ENCODE data around the gene FGF7.
"Not testable (repeated sequence)": the region's sequence is repeated elsewhere in the genome, so short reads cannot be mapped to it uniquely, and the experiment has no call there.

Gene FGF7, protein sequence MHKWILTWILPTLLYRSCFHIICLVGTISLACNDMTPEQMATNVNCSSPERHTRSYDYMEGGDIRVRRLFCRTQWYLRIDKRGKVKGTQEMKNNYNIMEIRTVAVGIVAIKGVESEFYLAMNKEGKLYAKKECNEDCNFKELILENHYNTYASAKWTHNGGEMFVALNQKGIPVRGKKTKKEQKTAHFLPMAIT

GRCh38 chr15:49423021-49423420 lies at the start of gene FGF7:
TSS of gene FGF7 (plus strand) at chr15:49423242. CDS start at chr15:49424298, 1,056 bp downstream.
- DNase-seq (ENCODE audit: low read depth in 3 of 3) = no peak

GRCh38 chr15:49379996-49380395 lies 43.0 kb upstream of the FGF7 start:
- no peak for DNase-seq (ENCODE audit: low read depth in 3 of 3)

GRCh38 chr15:49380912-49381311 lies 42.1 kb upstream of the FGF7 start:
- DNase-seq (ENCODE audit: low read depth in 3 of 3) = no peak

- DNase-seq (ENCODE audit: low read depth in 3 of 3) = no peak
Measured at GRCh38 chr15:49382394-49382793, 40.6 kb upstream of the FGF7 start.

DNA sequence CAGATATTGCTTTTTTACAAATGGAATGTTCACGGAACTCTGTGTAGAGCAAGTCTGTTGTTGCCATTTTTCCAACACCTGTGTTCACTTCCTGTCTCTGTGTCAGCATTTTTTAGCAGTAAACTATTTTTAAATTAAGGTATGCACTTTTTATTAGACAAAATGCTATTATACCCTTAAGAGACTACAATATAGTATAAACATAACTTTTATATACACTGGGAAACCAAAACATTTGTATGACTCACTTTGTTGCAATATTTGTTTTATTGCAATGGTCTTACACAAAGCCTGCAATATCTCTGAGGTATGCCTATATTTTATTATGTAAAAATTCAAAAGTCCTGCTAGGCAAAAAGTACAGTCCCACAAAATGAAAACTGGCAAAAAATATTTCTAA lies 39.8 kb upstream of the FGF7 start:
- no peak for DNase-seq (ENCODE audit: low read depth in 3 of 3)

GRCh38 chr15:49387471-49387870 lies 35.6 kb upstream of the FGF7 start:
- DNase-seq (ENCODE audit: low read depth in 3 of 3) = no peak

DNA sequence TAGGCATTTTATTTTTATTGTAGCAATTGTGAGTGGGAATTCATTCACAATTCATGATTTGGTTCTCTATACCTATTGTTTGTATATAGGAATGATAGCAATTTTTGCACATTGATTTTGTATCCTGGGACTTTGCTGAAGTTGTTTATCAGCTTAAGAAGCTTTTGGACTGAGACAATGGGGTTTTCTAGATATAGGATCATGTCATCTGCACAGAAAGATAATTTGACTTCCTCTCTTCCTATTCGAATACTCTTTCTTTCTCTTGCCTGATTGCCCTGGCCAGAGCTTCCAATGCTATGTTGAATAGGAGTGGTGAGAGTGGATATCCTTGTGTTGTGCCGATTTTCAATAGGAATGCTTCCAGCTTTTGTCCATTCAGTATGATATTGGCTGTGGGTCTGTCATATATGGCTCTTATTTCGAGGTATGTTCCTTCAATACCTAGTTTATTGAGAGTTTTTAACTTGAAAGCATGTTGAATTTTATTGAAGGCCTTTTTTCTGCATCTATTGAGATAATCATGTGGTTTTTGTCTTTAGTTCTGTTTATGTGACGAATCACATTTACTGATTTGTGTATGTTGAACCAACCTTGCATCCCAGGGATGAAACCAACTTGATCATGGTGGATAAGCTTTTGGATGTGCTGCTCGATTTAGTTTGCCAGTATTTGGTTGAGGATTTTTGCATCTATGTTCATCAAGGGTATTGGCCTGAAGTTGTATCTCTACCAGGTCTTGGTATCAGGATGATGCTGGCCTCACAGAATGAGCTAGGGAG lies 20.3 kb upstream of the FGF7 start:
- DNase-seq (ENCODE audit: low read depth in 3 of 3) = not testable (repeated sequence)

- DNase-seq (ENCODE audit: low read depth in 3 of 3) = no peak
Measured at GRCh38 chr15:49406352-49407118, 16.5 kb upstream of the FGF7 start.

GRCh38 chr15:49410641-49411040 lies 12.4 kb upstream of the FGF7 start:
- no peak for DNase-seq (ENCODE audit: low read depth in 3 of 3)

- no peak for DNase-seq (ENCODE audit: low read depth in 3 of 3)
Measured at GRCh38 chr15:49412797-49413196, 10.2 kb upstream of the FGF7 start.

GRCh38 chr15:49415149-49415548 lies 7.9 kb upstream of the FGF7 start:
- DNase-seq (ENCODE audit: low read depth in 3 of 3) = no peak

DNA sequence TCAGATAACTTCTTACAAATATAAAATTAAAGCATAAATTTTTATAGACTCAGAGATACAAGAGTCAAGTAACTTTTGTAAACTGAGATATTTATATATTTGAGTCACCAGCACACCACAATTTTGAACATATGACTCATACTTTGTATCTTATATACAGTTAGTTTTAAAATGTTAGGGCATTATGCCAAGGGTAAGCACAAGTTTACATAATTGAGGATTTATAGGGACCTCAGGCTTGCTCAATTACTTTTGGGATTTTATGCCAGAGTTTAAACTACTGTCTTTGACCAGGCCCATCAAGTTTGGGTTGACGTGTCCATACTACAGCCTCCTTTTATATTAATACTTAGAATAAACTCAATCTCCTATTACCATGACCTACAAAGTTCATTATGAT lies 7.4 kb upstream of the FGF7 start:
- DNase-seq (ENCODE audit: low read depth in 3 of 3) = no peak

DNA sequence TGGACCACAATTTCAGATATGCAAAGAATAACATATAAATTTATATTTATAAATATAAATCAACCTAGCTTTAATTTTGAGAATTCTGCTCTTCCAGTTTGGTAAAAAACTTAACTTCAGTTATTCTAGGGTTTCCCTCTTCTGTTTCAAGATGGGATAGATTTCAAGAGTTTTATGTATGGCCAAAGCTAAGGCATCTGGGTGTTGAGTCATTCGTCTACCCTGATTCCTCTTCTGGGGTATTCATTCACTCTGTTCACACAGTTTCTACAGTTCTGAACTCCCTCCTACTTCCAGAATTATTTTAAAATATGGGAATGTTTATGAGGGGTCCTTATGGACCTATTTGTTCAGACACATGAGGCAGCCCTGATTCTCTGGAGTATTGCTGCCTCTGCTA lies 4.2 kb upstream of the FGF7 start:
- DNase-seq (ENCODE audit: low read depth in 3 of 3) = no peak

- no peak for DNase-seq (ENCODE audit: low read depth in 3 of 3)
Measured at GRCh38 chr15:49421991-49422390, 1.1 kb upstream of the FGF7 start.

DNA sequence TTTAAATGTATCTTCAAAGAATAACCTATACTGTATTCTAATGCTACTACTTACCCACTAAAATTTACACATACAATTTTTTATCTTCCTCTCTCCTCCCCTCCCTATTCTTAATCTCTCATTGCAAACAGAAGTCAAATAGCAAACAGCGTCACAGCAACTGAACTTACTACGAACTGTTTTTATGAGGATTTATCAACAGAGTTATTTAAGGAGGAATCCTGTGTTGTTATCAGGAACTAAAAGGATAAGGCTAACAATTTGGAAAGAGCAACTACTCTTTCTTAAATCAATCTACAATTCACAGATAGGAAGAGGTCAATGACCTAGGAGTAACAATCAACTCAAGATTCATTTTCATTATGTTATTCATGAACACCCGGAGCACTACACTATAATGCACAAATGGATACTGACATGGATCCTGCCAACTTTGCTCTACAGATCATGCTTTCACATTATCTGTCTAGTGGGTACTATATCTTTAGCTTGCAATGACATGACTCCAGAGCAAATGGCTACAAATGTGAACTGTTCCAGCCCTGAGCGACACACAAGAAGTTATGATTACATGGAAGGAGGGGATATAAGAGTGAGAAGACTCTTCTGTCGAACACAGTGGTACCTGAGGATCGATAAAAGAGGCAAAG lies 984 bp downstream of the FGF7 start:
- DNase-seq (ENCODE audit: low read depth in 3 of 3) = no peak

GRCh38 chr15:49424954-49425353 lies 1.9 kb downstream of the FGF7 start:
- DNase-seq (ENCODE audit: low read depth in 3 of 3) = no peak

DNA sequence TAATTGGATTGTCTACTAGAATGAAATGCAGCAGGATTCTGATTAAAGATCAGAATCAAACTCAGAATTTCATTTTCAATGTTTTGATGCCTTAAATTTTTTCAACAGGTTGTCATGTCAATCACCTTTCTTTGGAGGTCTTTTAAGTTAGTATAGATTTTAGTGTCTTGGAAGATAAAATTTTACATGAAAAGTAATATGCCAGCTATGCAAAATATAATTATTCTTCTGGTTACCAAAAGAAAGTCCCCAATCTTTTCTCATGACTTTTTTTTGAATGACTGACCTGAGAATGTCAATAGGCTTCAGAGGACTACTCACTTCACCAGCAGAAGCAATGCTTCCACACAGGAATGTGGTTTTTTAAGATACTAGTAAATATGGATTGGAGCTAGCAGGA lies 4.3 kb downstream of the FGF7 start:
- DNase-seq (ENCODE audit: low read depth in 3 of 3) = no peak

- DNase-seq (ENCODE audit: low read depth in 3 of 3) = no peak
Measured at GRCh38 chr15:49428409-49429095, 5.5 kb downstream of the FGF7 start.

DNA sequence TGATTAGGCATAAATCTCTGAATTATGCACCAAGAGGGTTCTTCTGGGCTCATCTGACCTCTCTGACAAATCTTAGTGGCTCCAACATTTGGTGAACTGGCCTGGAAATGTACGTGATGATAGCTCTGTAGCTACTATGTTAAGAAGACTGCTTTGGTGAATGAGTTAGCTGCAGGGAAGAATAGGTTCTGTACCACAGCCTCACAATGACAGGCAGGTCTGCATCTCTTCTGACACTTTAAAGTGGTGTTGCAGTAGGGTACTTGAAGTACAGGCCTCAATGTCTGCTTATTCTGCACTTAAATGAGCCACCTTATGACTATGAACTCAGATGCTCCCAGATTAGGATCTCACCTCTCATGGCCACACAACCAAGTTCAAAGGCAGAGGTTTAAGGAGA lies 7.0 kb downstream of the FGF7 start:
- DNase-seq (ENCODE audit: low read depth in 3 of 3) = no peak

GRCh38 chr15:49435174-49435573 lies 12.1 kb downstream of the FGF7 start:
- DNase-seq (ENCODE audit: low read depth in 3 of 3) = no peak

- DNase-seq (ENCODE audit: low read depth in 3 of 3) = no peak
Measured at GRCh38 chr15:49436751-49437150, 13.7 kb downstream of the FGF7 start.
